Suprapubic skin (tissue), 4 donors: ENCODE measurements around the gene KRT17. TPM values are rescaled to one million over a fixed set of nuclear protein-coding genes. Genes with fewer than 3 reads are reported as not detected.

Experiments
- DNase-seq, 2 donors: peaks; one replicate each; pipeline ENCODE4 v3.0.0-alpha.2; 2019; ENCODE audit warnings: low spot score in 2 of 2
- H3K27ac ChIP-seq: fragments of 200-600 bp; sonication (generic); one replicate; pipeline ENCODE4 v1.5.1; 2019
- H3K27me3 ChIP-seq: fragments of 200-600 bp; sonication (generic); one replicate; pipeline ENCODE4 v1.5.1; 2019
- H3K36me3 ChIP-seq: fragments of 200-600 bp; sonication (generic); one replicate; pipeline ENCODE4 v1.5.1; 2019
- H3K4me1 ChIP-seq: fragments of 200-600 bp; sonication (generic); one replicate; pipeline ENCODE4 v1.5.1; 2019
- H3K4me3 ChIP-seq: fragments of 200-600 bp; sonication (generic); one replicate; pipeline ENCODE4 v1.5.1; 2019; ENCODE audit warnings: mild to moderate bottlenecking
- H3K9me3 ChIP-seq: fragments of 200-600 bp; sonication (generic); one replicate; pipeline ENCODE4 v1.5.1; 2019
- CTCF ChIP-seq, 2 donors: fragments of 200-600 bp in 1 of 2; fragments of 450-650 bp in 1 of 2; sonication (generic) in 1 of 2; IDR thresholded peaks; one replicate each; pipeline ENCODE4 v1.5.1; 2016 to 2019; ENCODE audit warnings: antibody characterized with exemption in 2 of 2, mild to moderate bottlenecking in 1 of 2, moderate library complexity in 1 of 2
- EP300 ChIP-seq: sonication (generic); formaldehyde crosslinking; IDR thresholded peaks from one replicate; pipeline ENCODE4 v1.6.1; 2017; ENCODE audit warnings: antibody characterized with exemption
- POLR2A ChIP-seq, 2 donors: fragments of 450-650 bp; IDR thresholded peaks; one replicate each; pipeline ENCODE4 v1.6.1; 2017; ENCODE audit warnings: antibody characterized with exemption in 2 of 2, mild to moderate bottlenecking in 2 of 2, moderate library complexity in 2 of 2
- POLR2AphosphoS5 ChIP-seq, 3 donors: sonication (generic); formaldehyde crosslinking; IDR thresholded peaks; one replicate each; pipeline ENCODE4 v1.6.1; 2017; ENCODE audit warnings: antibody characterized with exemption in 3 of 3
- WGBS: methylation state at CpG from one replicate; pipeline ENCODE4 v1.1.5; 2018; 5-methylcytosine and 5-hydroxymethylcytosine counted together
- total RNA-seq, 4 donors: library from RNA; depleted of rRNA; stranded (reverse); fragments of >200 nt; gene quantifications; one replicate each; pipeline ENCODE4 v1.1.0, GENCODE V29; 2016

KRT17 gene
- total RNA-seq, 4 donors from 2014 or later, result 434 to 2,751 (median 1,314) TPM

- Histone ChIP-seq H3K36me3 (no peaks in the 10 kb centered on the region), H3K4me3 (no peak overlapping the region), H3K27ac (no peak overlapping the region), H3K27me3 (no peaks in the 10 kb centered on the region), H3K4me1 (peaks cover 25% of the 10 kb centered on the region), H3K9me3 (no peaks in the 10 kb centered on the region)
- WGBS, result 81% methylated on average over 6 of the region's 6 CpGs
- DNase-seq, result no peak
- TF ChIP-seq POLR2AphosphoS5 (IDR thresholded peaks at IDR 0.05) (no peak), EP300 (no peak), CTCF (IDR thresholded peaks at IDR 0.05) (no peak), POLR2A (IDR thresholded peaks at IDR 0.05) (no peak)
Measured at GRCh38 chr17:41638941-41639340, 14.6 kb upstream of the KRT17 start.

GRCh38 chr17:41638194-41638593 lies 13.8 kb upstream of the KRT17 start:
- H3K9me3 ChIP-seq, result no peaks in the 10 kb centered on the region
- peaks cover 25% of the 10 kb centered on the region for H3K4me1 ChIP-seq
- no peaks in the 10 kb centered on the region for H3K27me3 ChIP-seq
- no peak overlapping the region for H3K27ac ChIP-seq
- TF ChIP-seq EP300 (no peak), POLR2AphosphoS5 (IDR thresholded peaks at IDR 0.05) (no peak), POLR2A (IDR thresholded peaks at IDR 0.05) (no peak), CTCF (IDR thresholded peaks at IDR 0.05) (no peak)
- DNase-seq, result no peak
- 84% methylated on average over 5 of the region's 5 CpGs for WGBS
- H3K4me3 ChIP-seq, result no peak overlapping the region
- no peaks in the 10 kb centered on the region for H3K36me3 ChIP-seq

- Histone ChIP-seq H3K4me1 (peaks cover 30% of the 10 kb centered on the region), H3K27ac (no peak overlapping the region), H3K4me3 (no peak overlapping the region), H3K36me3 (no peaks in the 10 kb centered on the region), H3K27me3 (no peaks in the 10 kb centered on the region), H3K9me3 (no peaks in the 10 kb centered on the region)
- TF ChIP-seq EP300, result no peak
- TF ChIP-seq CTCF (IDR thresholded peaks at IDR 0.05), result no peak
- no peak for TF ChIP-seq POLR2A (IDR thresholded peaks at IDR 0.05)
- TF ChIP-seq POLR2AphosphoS5 (IDR thresholded peaks at IDR 0.05), result no peak
- 100% methylated on average over 1 of the region's 9 CpGs for WGBS
- no peak for DNase-seq
Measured at GRCh38 chr17:41636652-41637051, 12.3 kb upstream of the KRT17 start.

GRCh38 chr17:41635121-41636097 lies 11.0 kb upstream of the KRT17 start:
- Histone ChIP-seq H3K27ac (no peak overlapping the region), H3K36me3 (no peaks in the 10 kb centered on the region), H3K27me3 (no peaks in the 10 kb centered on the region), H3K4me1 (peaks cover 39% of the 10 kb centered on the region), H3K9me3 (no peaks in the 10 kb centered on the region), H3K4me3 (peak overlapping the region; percentile 11)
- DNase-seq, result no peak
- TF ChIP-seq EP300, result no peak
- TF ChIP-seq CTCF (IDR thresholded peaks at IDR 0.05), result no peak
- no peak for TF ChIP-seq POLR2AphosphoS5 (IDR thresholded peaks at IDR 0.05)
- TF ChIP-seq POLR2A (IDR thresholded peaks at IDR 0.05), result no peak
- WGBS, result 18% methylated on average over 20 of the region's 28 CpGs

GRCh38 chr17:41634639-41635038 lies 10.3 kb upstream of the KRT17 start:
- H3K9me3 ChIP-seq, result no peaks in the 10 kb centered on the region
- no peaks in the 10 kb centered on the region for H3K36me3 ChIP-seq
- no peaks in the 10 kb centered on the region for H3K27me3 ChIP-seq
- WGBS, result 31% methylated on average over 3 of the region's 7 CpGs
- no peak for TF ChIP-seq POLR2AphosphoS5 (IDR thresholded peaks at IDR 0.05)
- no peak for TF ChIP-seq POLR2A (IDR thresholded peaks at IDR 0.05)
- TF ChIP-seq CTCF (IDR thresholded peaks at IDR 0.05), result no peak
- TF ChIP-seq EP300, result no peak
- no peak overlapping the region for H3K4me3 ChIP-seq
- no peak overlapping the region for H3K27ac ChIP-seq
- peaks cover 46% of the 10 kb centered on the region for H3K4me1 ChIP-seq
- DNase-seq, result no peak
